CD4-positive, alpha-beta memory T cell (primary cell): Measurements from ENCODE around the gene FAM210B. TPM values are rescaled to one million over a fixed set of nuclear protein-coding genes. Genes with fewer than 3 reads are reported as not detected.

Experiments
- CTCF ChIA-PET: fragments of 350-600 bp; sonication (Branson Sonifier 250); formaldehyde crosslinking; loops from one replicate; lab custom pipeline; 2021; ENCODE audit warnings: inconsistent platforms; ENCODE audit not compliant: partially characterized antibody; lab: Charles Lee
- POLR2A ChIA-PET: fragments of 350-600 bp; sonication (Branson Sonifier 250); formaldehyde crosslinking; loops from one replicate; lab custom pipeline; 2021; ENCODE audit not compliant: partially characterized antibody; lab: Charles Lee
- DNase-seq, 5 donors: peaks; one replicate each; pipeline versions ENCODE4 v3.0.0 to v3.0.0-alpha.2; 2020 to 2022; ENCODE audit warnings: mixed read lengths in 1 of 5
- H3K27ac ChIP-seq: one replicate; pipeline ENCODE4 v1.7.0; 2013; ENCODE audit warnings: low read depth, low read length
- H3K27me3 ChIP-seq: 2 replicates; pipeline ENCODE4 v1.7.0; 2013; ENCODE audit warnings: mild to moderate bottlenecking, low read length, moderate library complexity; ENCODE audit not compliant: insufficient read depth
- H3K36me3 ChIP-seq: 2 replicates; pipeline ENCODE4 v1.7.0; 2013; ENCODE audit warnings: mild to moderate bottlenecking, low read length, moderate library complexity; ENCODE audit not compliant: insufficient read depth
- H3K4me1 ChIP-seq: 2 replicates; pipeline ENCODE4 v1.7.0; 2013; ENCODE audit warnings: mild to moderate bottlenecking, low read length, moderate library complexity; ENCODE audit not compliant: insufficient read depth
- H3K4me3 ChIP-seq, 2 donors: one replicate each; pipeline ENCODE4 v1.7.0; 2013; ENCODE audit warnings: low read length in 2 of 2, mild to moderate bottlenecking in 1 of 2
- H3K9me3 ChIP-seq, 2 donors: one replicate each; pipeline ENCODE4 v1.7.0; 2013; ENCODE audit warnings: low read length in 2 of 2, control low read depth in 1 of 2; ENCODE audit not compliant: control insufficient read depth in 1 of 2
- H3K27ac Mint-ChIP-seq, 7 donors: one replicate each; pipeline ENCODE4 v1.8.0; 2020 to 2021; ENCODE audit warnings: mixed read lengths in 7 of 7, mild to moderate bottlenecking in 6 of 7, inconsistent platforms in 3 of 7, moderate library complexity in 3 of 7
- H3K27me3 Mint-ChIP-seq, 2 donors: one replicate each; pipeline ENCODE4 v1.8.0; 2020 to 2021; ENCODE audit warnings: mixed read lengths in 2 of 2
- H3K36me3 Mint-ChIP-seq, 2 donors: one replicate each; pipeline ENCODE4 v1.8.0; 2020 to 2021; ENCODE audit warnings: mixed read lengths in 2 of 2, inconsistent platforms in 1 of 2, mild to moderate bottlenecking in 1 of 2
- H3K4me1 Mint-ChIP-seq, 4 donors: one replicate each; pipeline ENCODE4 v1.8.0; 2020 to 2021; ENCODE audit warnings: mixed read lengths in 4 of 4, mild to moderate bottlenecking in 1 of 4
- H3K4me3 Mint-ChIP-seq, 8 donors: one replicate each; pipeline ENCODE4 v1.8.0; 2020 to 2021; ENCODE audit warnings: mixed read lengths in 8 of 8, mild to moderate bottlenecking in 7 of 8, moderate library complexity in 6 of 8, inconsistent platforms in 3 of 8
- H3K9me3 Mint-ChIP-seq, 8 donors: one replicate each; pipeline ENCODE4 v1.8.0; 2020 to 2021; ENCODE audit warnings: mixed read lengths in 8 of 8, mild to moderate bottlenecking in 5 of 8, inconsistent platforms in 3 of 8, moderate library complexity in 1 of 8
- intact Hi-C: fragments of 100-400 bp; cut with micrococcal nuclease; formaldehyde crosslinking; loops from one replicate; pipeline ENCODE4 v1.15.1; 2023
- polyA plus RNA-seq, 2 donors: library from polyadenylated mRNA; unstranded; fragments of 300-500 nt; fragmentation: Illumina TruSeq; gene quantifications; one replicate each; pipeline ENCODE4 v1.2.3, GENCODE V29; 2021
- total RNA-seq, 2 experiments: library from RNA; stranded (reverse); gene quantifications; one replicate each; pipeline ENCODE4 v1.2.3, GENCODE V29; 2021

FAM210B gene
- total and polyA plus RNA-seq, 4 experiments from 2014 or later = 28.7 to 38.8 (median 35.3) TPM

- H3K4me3 Mint-ChIP-seq = no peak overlapping the region
- Histone ChIP-seq H3K4me3 (no peak overlapping the region), H3K27ac (no peak overlapping the region), H3K9me3 (no peaks in the 10 kb centered on the region), H3K4me1 (no peaks in the 10 kb centered on the region), H3K27me3 (no peaks in the 10 kb centered on the region), H3K36me3 (no peaks in the 10 kb centered on the region)
- no peaks in the 10 kb centered on the region for H3K27me3 Mint-ChIP-seq
- H3K27ac Mint-ChIP-seq = peak overlapping the region in 1 of 7 donors; percentile 0
- peaks cover 0 to 2% (median 0%) of the 10 kb centered on the region in 8 donors for H3K9me3 Mint-ChIP-seq
- no peak for DNase-seq
- ChIA-PET POLR2A (interaction anchor here (1.4 kb wide), 1 partner anchor 22 kb away, joined by 3 read pairs; the partner anchor contains the start of gene FAM210B), CTCF (no interaction called here)
- intact Hi-C loops = no loop called here
- peaks cover 0 to 4% of the 10 kb centered on the region in 2 donors for H3K36me3 Mint-ChIP-seq
- peaks cover 0 to 2% (median under 1%) of the 10 kb centered on the region in 4 donors for H3K4me1 Mint-ChIP-seq
Measured at GRCh38 chr20:56381501-56381900, 22.7 kb downstream of the FAM210B start.

GRCh38 chr20:56382696-56383095, 23.9 kb downstream of the FAM210B start:
- no peaks in the 10 kb centered on the region for H3K9me3 ChIP-seq
- H3K4me1 ChIP-seq = no peaks in the 10 kb centered on the region
- POLR2A ChIA-PET = no interaction called here

GRCh38 chr20:56383334-56383733, 24.6 kb downstream of the FAM210B start:
- no peaks in the 10 kb centered on the region for H3K4me1 ChIP-seq
- CTCF ChIA-PET = no interaction called here
- intact Hi-C loops = no loop called here
- Mint-ChIP-seq H3K4me1 (peaks cover 0 to 2% (median under 1%) of the 10 kb centered on the region in 4 donors), H3K9me3 (peaks cover 0 to under 1% (median 0%) of the 10 kb centered on the region in 8 donors), H3K4me3 (no peak overlapping the region), H3K27ac (peak overlapping the region in 1 of 7 donors; percentile 47), H3K27me3 (no peaks in the 10 kb centered on the region), H3K36me3 (peaks cover 0 to 5% of the 10 kb centered on the region in 2 donors)
- no peaks in the 10 kb centered on the region for H3K36me3 ChIP-seq
- POLR2A ChIA-PET = interaction anchor here (1.0 kb wide), 1 partner anchor 9 kb away, joined by 3 read pairs; the partner anchor contains the start of genes AURKA and CSTF1
- H3K27me3 ChIP-seq = no peaks in the 10 kb centered on the region
- no peak overlapping the region for H3K27ac ChIP-seq
- no peaks in the 10 kb centered on the region for H3K9me3 ChIP-seq
- DNase-seq = no peak
- H3K4me3 ChIP-seq = no peak overlapping the region

More at GRCh38 chr20:56382696-56383095, 23.9 kb downstream of the FAM210B start:
- DNase-seq = no peak
- intact Hi-C loops = no loop called here
- no peak overlapping the region for H3K27ac ChIP-seq
- peak overlapping the region in 1 of 7 donors; percentile 6 for H3K27ac Mint-ChIP-seq
- no peaks in the 10 kb centered on the region for H3K27me3 ChIP-seq
- H3K36me3 Mint-ChIP-seq = peaks cover 0 to 5% of the 10 kb centered on the region in 2 donors
- peaks cover 0 to 2% (median 0%) of the 10 kb centered on the region in 8 donors for H3K9me3 Mint-ChIP-seq
- CTCF ChIA-PET = no interaction called here
- H3K4me3 ChIP-seq = no peak overlapping the region
- H3K4me3 Mint-ChIP-seq = no peak overlapping the region
- H3K4me1 Mint-ChIP-seq = peaks cover 0 to 2% (median under 1%) of the 10 kb centered on the region in 4 donors
- H3K36me3 ChIP-seq = no peaks in the 10 kb centered on the region
- H3K27me3 Mint-ChIP-seq = no peaks in the 10 kb centered on the region

GRCh38 chr20:56385130-56385529, 26.4 kb downstream of the FAM210B start:
- no peak for DNase-seq
- H3K27ac Mint-ChIP-seq = no peak overlapping the region
- peaks cover 0 to 3% (median under 1%) of the 10 kb centered on the region in 4 donors for H3K4me1 Mint-ChIP-seq
- Histone ChIP-seq H3K36me3 (no peaks in the 10 kb centered on the region), H3K9me3 (no peaks in the 10 kb centered on the region), H3K27me3 (no peaks in the 10 kb centered on the region), H3K4me1 (no peaks in the 10 kb centered on the region), H3K27ac (no peak overlapping the region), H3K4me3 (no peak overlapping the region)
- no peak overlapping the region for H3K4me3 Mint-ChIP-seq
- CTCF ChIA-PET = no interaction called here
- POLR2A ChIA-PET = interaction anchor here (1.1 kb wide), 1 partner anchor 26 kb away, joined by 3 read pairs; the partner anchor contains the start of gene FAM210B
- no peaks in the 10 kb centered on the region for H3K9me3 Mint-ChIP-seq
- H3K27me3 Mint-ChIP-seq = no peaks in the 10 kb centered on the region
- H3K36me3 Mint-ChIP-seq = peaks cover 0 to 11% of the 10 kb centered on the region in 2 donors
- intact Hi-C loops = no loop called here

GRCh38 chr20:56386219-56386618, 27.4 kb downstream of the FAM210B start:
- Histone ChIP-seq H3K36me3 (no peaks in the 10 kb centered on the region), H3K9me3 (no peaks in the 10 kb centered on the region), H3K27me3 (no peaks in the 10 kb centered on the region), H3K4me1 (peaks cover 5% of the 10 kb centered on the region), H3K4me3 (no peak overlapping the region), H3K27ac (no peak overlapping the region)
- intact Hi-C loops = no loop called here
- POLR2A ChIA-PET = no interaction called here
- peaks cover 0 to 8% (median 3%) of the 10 kb centered on the region in 4 donors for H3K4me1 Mint-ChIP-seq
- H3K27me3 Mint-ChIP-seq = no peaks in the 10 kb centered on the region
- no peak for DNase-seq
- CTCF ChIA-PET = interaction anchor here (1.1 kb wide), 1 partner anchor 12 kb away, joined by 4 read pairs; no protein-coding TSS in a partner anchor
- H3K36me3 Mint-ChIP-seq = peaks cover 0 to 11% of the 10 kb centered on the region in 2 donors
- H3K9me3 Mint-ChIP-seq = no peaks in the 10 kb centered on the region
- no peak overlapping the region for H3K4me3 Mint-ChIP-seq
- peak overlapping the region in 1 of 7 donors; percentile 28 for H3K27ac Mint-ChIP-seq

- Histone ChIP-seq H3K27ac (no peak overlapping the region), H3K27me3 (no peaks in the 10 kb centered on the region), H3K4me1 (peaks cover 17% of the 10 kb centered on the region), H3K36me3 (no peaks in the 10 kb centered on the region), H3K4me3 (no peak overlapping the region), H3K9me3 (no peaks in the 10 kb centered on the region)
- intact Hi-C loops = no loop called here
- Mint-ChIP-seq H3K4me1 (peaks cover 10 to 20% (median 14%) of the 10 kb centered on the region in 4 donors), H3K4me3 (no peak overlapping the region), H3K27ac (peak overlapping the region in 1 of 7 donors; percentile 5), H3K27me3 (no peaks in the 10 kb centered on the region), H3K9me3 (no peaks in the 10 kb centered on the region), H3K36me3 (peaks cover 4 to 11% of the 10 kb centered on the region in 2 donors)
- POLR2A ChIA-PET = interaction anchor here (1.8 kb wide), 1 partner anchor 30 kb away, joined by 5 read pairs; the partner anchor contains the start of gene FAM210B
- no peak for DNase-seq
- CTCF ChIA-PET = no interaction called here
Measured at GRCh38 chr20:56388882-56389281, 30.1 kb downstream of the FAM210B start.

- POLR2A ChIA-PET = no interaction called here
- no peak overlapping the region for H3K4me3 ChIP-seq
- Mint-ChIP-seq H3K4me3 (peak overlapping the region in 1 of 8 donors; percentile 36), H3K36me3 (peaks cover 6 to 11% of the 10 kb centered on the region in 2 donors), H3K27ac (peak overlapping the region in 2 of 7 donors; percentile 11 to 21), H3K4me1 (peaks cover 19 to 21% (median 20%) of the 10 kb centered on the region in 4 donors), H3K27me3 (no peaks in the 10 kb centered on the region), H3K9me3 (no peaks in the 10 kb centered on the region)
- no peaks in the 10 kb centered on the region for H3K36me3 ChIP-seq
- H3K9me3 ChIP-seq = no peaks in the 10 kb centered on the region
- CTCF ChIA-PET = no interaction called here
- intact Hi-C loops = loop anchor here (10.0 kb wide), 1 partner anchor 1235 kb away; the partner anchor contains the start of gene ZBP1
- no peak for DNase-seq
- H3K4me1 ChIP-seq = peaks cover 27% of the 10 kb centered on the region
- no peak overlapping the region for H3K27ac ChIP-seq
- no peaks in the 10 kb centered on the region for H3K27me3 ChIP-seq
Measured at GRCh38 chr20:56389807-56390206, 31.0 kb downstream of the FAM210B start.
